ENCODE results near the gene DOCK6.
A peak's percentile ranks its signal among the peaks of the same experiment; 100 is the strongest.

Gene DOCK6

DNA sequence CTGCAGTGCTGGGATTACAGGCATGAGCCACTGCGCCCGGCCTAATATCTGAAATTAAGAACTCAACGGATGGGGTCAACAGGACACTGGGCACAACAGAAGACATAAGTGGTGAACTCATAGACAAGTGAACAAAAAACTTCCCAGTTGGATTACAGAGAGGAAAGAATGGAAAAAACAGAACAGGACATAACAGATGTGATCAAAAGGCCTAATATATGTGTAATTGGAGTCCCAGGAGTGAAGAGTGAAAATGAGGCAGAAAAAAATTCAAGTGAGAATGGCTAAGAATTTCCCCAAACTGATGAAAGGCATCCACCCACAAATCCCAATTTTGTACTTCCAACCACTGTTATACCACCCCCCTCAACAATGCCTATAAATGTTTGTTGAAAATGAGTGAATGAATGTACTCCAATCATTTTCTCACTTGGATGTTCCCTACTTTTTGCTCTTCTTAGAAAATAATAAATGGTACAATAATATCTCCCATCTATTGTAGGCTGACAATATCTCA is 41.2 kb downstream of the DOCK6 start:
- DNase-seq: no peak

- DNase-seq: no peak
These were observed 47.9 kb downstream of the DOCK6 start for GRCh38 chr19:11214387-11214786.

DNA sequence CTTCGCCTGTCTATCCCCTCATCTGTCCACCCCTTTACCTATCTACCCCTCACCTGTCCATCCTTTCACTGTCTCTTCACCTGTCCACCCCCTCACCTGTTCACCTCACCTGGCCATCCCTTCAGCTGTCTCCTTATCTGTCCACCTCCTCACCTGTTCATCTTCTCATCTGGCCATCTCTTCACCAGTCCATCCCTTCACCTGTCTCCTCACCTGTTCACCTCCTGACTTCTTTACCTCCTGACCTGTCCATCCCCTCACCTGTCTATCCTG is 51.7 kb downstream of the DOCK6 start:
- no peak for DNase-seq

GRCh38 chr19:11209839-11210655 is 52.3 kb downstream of the DOCK6 start:
- DNase-seq: no peak

DNA sequence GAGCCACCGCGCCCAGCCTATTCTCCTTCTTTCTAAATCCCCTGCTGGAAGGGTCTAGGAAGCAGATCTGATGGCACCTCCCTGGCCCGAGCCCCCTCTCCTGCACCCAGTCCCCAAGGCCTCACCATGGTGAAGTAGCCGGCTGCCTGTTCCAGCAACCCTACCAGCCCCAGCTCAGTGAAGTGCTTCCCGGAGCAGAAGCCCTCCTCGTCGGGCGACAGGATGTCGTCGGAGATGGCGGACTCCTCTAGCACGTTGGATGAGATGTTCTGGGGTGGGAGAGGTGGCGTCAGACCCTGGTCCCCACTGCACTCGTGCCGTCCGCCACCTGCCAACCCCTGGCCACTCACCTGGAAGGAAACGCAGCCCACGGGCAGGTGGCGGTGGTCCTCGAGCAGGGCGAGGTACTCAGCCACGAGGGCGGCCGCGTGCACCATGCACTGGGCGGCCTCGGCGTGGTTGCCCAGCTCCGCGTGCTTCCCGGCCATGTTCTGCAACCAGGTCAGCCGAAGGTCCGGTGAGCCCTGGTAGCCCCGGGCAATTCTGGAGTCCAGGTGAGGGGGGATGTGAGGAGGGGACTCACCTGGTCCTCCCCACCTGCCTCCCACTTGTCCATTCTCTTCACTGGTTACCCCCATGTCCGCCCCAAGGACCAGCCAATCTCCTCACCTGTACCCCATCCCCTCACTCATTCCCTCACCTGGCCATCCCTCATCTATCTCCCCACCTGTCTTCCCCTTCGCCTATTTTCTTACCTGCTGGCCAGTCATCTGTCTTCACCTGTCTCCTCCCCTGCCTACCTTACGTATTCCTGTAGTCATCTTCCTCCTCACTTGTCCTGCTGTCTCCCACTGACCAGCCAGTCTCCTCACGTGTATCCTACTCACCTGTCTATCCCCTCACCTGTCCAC is 53.5 kb downstream of the DOCK6 start:
- no peak for DNase-seq

GRCh38 chr19:11205939-11206570 is 56.3 kb downstream of the DOCK6 start:
- no peak for DNase-seq

DNA sequence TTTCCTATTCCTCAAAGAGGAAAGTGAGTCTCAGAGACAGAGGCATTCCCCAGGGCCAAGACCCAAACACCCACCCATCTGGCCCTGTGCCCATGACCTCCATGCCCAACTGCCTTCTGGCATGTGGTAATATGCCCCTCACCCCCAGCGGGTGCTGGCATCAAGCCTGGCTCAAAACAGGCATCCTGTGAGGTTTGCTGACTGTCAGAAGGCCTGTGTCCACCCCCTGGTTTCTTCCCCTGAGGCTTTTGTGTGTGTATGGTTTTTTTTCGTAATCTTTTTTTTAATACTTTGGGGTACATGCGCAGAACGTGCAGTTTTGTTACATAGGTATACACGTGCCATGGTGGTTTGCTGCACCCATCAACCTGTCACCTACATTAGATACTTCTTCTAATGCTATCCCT is 57.4 kb downstream of the DOCK6 start:
- no peak for DNase-seq

- no peak for DNase-seq
These were observed 58.2 kb downstream of the DOCK6 start for GRCh38 chr19:11204076-11204602.

GRCh38 chr19:11203194-11204075 is 58.9 kb downstream of the DOCK6 start:
- peak; percentile 41 for DNase-seq

DNA sequence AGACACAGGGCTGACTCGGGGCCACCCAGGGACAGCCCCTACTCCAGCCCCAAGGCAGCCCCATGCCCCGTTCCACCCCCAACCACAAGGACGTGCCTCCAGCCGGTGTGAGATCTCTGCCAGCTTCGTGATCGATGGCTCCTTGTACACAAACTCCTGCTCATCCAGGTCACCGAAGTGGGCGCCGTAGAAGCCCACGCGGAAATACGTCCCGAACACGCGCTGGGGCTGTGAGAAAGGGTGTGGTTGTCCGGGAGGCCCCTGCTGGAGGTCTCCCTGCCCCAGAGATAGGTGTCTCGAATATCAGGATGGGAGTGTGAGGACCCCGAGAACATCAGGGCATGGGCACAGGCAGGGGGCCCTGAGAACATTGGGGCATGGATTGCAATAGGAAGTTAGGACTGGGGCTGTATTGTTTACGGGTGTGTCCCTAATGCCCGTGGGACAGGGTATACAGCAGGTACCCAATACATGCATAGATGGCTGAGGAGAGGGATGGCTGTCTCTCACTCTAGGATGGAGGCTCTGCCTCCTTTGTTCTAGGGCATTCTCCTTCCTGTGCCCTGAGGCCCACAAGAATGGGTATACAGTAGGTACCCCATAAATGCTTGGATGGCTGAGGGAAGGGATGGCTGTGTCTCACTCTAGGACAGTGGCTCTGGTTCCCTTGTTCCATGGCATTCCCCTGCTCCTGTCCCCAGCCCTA is 59.7 kb downstream of the DOCK6 start:
- no peak for DNase-seq

GRCh38 chr19:11201791-11202190 is 60.5 kb downstream of the DOCK6 start:
- no peak for DNase-seq

DNA sequence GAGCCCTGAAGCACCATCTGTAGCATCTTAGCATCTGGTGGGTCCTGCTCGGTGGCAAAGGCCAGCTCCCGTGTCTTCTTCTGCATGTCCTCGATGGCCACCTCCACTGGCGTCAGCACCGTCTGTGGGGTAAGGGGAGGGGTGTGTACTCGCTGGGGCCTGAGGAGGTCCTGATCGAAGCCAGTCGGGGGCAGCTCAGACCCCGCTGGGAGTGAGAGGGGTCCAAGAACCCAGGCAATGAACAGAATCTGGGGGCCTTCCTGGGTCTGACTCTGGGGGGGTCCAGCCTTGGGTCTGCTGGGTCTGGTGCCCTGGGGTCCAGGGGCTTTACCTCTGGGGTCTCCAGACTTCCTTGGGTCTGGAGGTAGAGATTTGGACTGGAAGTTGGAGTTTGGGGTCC is 61.4 kb downstream of the DOCK6 start:
- DNase-seq: no peak

DNA sequence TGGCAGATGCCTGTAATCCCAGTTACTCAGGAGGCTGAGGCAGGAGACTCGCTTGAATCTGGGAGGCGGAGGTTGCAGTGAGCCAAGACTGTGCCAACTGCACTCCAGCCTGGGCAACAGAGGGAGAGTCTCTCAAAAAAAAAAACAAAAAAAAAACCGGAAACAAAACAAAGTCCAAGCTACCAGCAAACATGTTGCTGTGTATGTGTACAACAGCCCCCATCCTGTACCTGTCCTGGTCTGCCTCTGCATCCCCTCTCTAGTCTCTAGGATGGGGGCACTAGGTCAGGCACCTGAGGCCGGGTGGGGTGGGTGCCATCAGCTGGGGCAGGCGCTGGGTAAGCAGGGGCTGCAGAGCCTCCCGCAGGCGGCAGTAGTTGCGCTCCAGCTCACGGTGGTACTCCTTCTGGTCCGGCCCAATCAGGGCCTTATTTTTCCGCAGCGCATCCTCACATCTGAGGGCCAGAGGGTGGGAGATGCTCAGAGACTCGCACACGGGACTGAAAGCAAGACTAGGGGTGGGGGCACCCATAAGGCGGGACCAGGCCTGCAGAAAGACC is 62.2 kb downstream of the DOCK6 start:
- no peak for DNase-seq

- DNase-seq: no peak
These were observed 62.8 kb downstream of the DOCK6 start for GRCh38 chr19:11199517-11199916.

GRCh38 chr19:11198769-11199424 is 63.4 kb downstream of the DOCK6 start:
- DNase-seq: no peak

DNA sequence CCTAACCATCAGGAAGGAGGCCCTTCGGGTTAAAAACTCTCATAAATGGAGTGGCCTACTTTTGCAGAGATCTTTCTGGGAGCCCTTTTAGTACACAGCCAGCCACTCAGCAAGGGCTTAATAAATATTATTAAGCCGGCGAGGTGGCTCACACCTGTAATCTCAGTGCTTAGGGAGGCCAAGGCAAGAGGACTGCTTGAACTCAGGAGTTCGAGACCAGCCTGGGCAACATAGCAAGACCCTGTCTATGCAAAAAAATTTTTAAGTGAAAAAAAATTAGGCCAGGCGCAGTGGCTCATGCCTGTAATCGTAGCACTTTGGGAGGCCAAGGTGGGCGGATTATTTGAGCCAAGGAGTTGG is 64.2 kb downstream of the DOCK6 start:
- no peak for DNase-seq

DNA sequence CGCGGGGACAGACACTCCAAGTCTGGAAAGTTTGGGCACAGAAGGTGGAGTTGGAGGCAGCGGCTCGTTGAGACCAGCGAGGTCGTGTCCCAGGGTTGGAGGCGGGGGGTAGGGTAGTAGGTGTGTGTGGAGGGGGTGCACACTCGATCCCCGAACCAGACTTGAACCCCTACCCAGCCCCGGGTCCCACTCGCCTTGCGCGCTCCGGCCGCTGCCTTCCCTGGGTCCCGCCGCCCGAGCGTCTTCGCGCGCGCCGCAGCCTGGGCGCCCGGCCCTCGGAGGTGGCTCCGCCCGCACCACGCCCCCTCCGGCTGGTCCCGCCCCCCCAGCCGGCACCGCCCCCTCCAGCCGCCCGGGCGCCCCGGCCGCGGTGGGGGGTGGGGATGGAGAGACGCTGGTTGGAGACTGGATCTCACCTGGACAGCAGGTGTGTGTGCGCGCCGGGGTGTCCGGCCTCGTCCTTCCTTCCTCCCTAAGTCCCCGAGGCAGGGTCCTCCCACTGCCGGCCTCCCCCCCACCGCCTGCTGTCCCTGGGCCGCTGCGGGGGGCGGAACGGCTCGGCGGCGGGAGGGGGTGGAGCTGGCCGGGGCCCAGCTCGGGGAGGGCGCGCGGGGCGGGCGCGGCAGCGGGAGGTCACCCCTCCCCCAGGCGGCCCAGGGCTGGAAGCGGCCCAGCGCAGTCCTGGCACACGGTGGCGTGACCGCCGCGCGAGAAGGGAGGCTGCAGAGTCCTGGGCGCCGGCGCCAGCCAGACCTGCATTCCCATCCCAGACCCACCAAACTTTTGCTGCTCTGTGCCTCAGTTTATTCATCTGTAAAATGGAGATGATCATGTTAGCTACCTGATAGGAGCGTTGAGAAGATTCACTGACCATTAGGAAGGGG is 64.8 kb downstream of the DOCK6 start, which contains the start of gene KANK2:
TSS of gene KANK2 (minus strand) at position 255 of the 884 bp plus-strand sequence. CDS start 3,034 bp downstream, outside the sequence.
- DNase-seq: peak; percentile 81

GRCh38 chr19:11196406-11197287 is 65.7 kb downstream of the DOCK6 start:
- DNase-seq: no peak

Data from activated CD4-positive, alpha-beta T cell treated with anti-CD3 and anti-CD28 coated beads, Interleukin-2, Interleukin-6, amounts not matched to agents 100 ng/mL and 50 ng/mL, durations not matched to agents 16 hours and 8 hours (primary cell).